Adrenal gland (tissue), 12 donors: ENCODE results near the gene OR13H1. TPM values are rescaled to one million over a fixed set of nuclear protein-coding genes. Genes with fewer than 3 reads are reported as not detected.
A peak's percentile ranks its signal among the peaks of the same experiment; 100 is the strongest.
"Not testable (repeated sequence)": the region's sequence is repeated elsewhere in the genome, so short reads cannot be mapped to it uniquely, and the experiment has no call there.

Experiments
- DNase-seq, 7 donors: peaks; one replicate each; pipeline ENCODE4 v3.0.0-alpha.2; 2019 to 2020
- H3K27ac ChIP-seq, 5 donors: fragments of 200-600 bp; sonication (generic) in 4 of 5; 1 replicate in 3 of 5; 2 replicates in 2 of 5; pipeline versions ENCODE4 v1.5.1 to v1.8.0; 2016 to 2020; ENCODE audit warnings: mild to moderate bottlenecking in 1 of 5
- H3K27me3 ChIP-seq: fragments of 200-600 bp; 2 replicates; pipeline ENCODE4 v1.8.0; 2021
- H3K36me3 ChIP-seq, 2 donors: fragments of 200-600 bp; replicated peaks in 1 of 2; 1 replicate in 1 of 2; 2 replicates in 1 of 2; pipeline versions ENCODE4 v1.5.1 to v1.8.0; 2018 to 2022
- H3K4me1 ChIP-seq, 2 donors: fragments of 200-600 bp; replicated peaks in 1 of 2; 1 replicate in 1 of 2; 2 replicates in 1 of 2; pipeline versions ENCODE4 v1.5.1 to v1.8.0; 2018 to 2021
- H3K4me3 ChIP-seq, 4 donors: fragments of 200-600 bp; sonication (generic) in 3 of 4; one replicate each; pipeline ENCODE4 v1.5.1; 2016 to 2018
- H3K9me3 ChIP-seq, 3 donors: fragments of 200-600 bp; sonication (generic) in 1 of 3; replicated peaks in 1 of 3; 1 replicate in 2 of 3; 2 replicates in 1 of 3; pipeline versions ENCODE4 v1.5.1 to v1.8.0; 2016 to 2021
- CTCF ChIP-seq, 6 experiments: fragments of 450-650 bp in 4 of 6; fragments of 200-600 bp in 2 of 6; sonication (generic) in 1 of 6; IDR thresholded peaks; 1 replicate in 5 of 6; 2 replicates in 1 of 6; pipeline versions ENCODE4 v1.5.1 to v1.8.0; 2016 to 2021; ENCODE audit warnings: antibody characterized with exemption in 6 of 6, mild to moderate bottlenecking in 2 of 6, moderate library complexity in 1 of 6
- POLR2A ChIP-seq, 2 donors: fragments of 450-650 bp; IDR thresholded peaks; one replicate each; pipeline ENCODE4 v1.6.1; 2017; ENCODE audit warnings: antibody characterized with exemption in 2 of 2, mild to moderate bottlenecking in 2 of 2, moderate library complexity in 1 of 2
- WGBS, 4 donors: extraction: QIAGEN DNeasy Blood & Tissue Kit in 2 of 4; methylation state at CpG; one replicate each; pipeline versions ENCODE4 v1.1.5 to v1.1.7; 2013 to 2017; 5-methylcytosine and 5-hydroxymethylcytosine counted together
- intact Hi-C, 2 donors: fragments of 100-400 bp; cut with DNase I; formaldehyde crosslinking; loops; one replicate each; pipeline versions ENCODE4 v1.14.1 to v1.15.0; 2022 to 2023
- polyA plus RNA-seq, 3 donors: library from polyadenylated mRNA; stranded (reverse); fragments of 200-250 nt in 2 of 3; fragments of 350-450 nt in 1 of 3; fragmentation: Illumina TruSeq in 1 of 3; extraction: RNeasy Lipid Tissue Mini Kit (QIAGEN cat#74804) in 1 of 3; gene quantifications; one replicate each; pipeline ENCODE4 v1.2.3, GENCODE V29; 2013 to 2014
- total RNA-seq, 9 donors: library from RNA; depleted of rRNA in 4 of 9; stranded (reverse); fragments of >200 nt in 4 of 9; fragments of 120-200 nt in 1 of 9; fragmentation: NEBNext Ultra II Directional in 1 of 9; extraction: Animal tissue kit (Norgen Biotek cat#: 25700) in 1 of 9; gene quantifications; one replicate each; pipeline versions ENCODE4 v1.1.0 to v1.2.4, GENCODE V29; 2013 to 2023
- donor health status: healthy with polysubstance abuse.
- donor health status: Bipolar disorder and iron deficiency.
- donor health status: DM: yes; HTN: yes; CAD: no.
- donor health status: DM: no; HTN: no; CAD: no.
- donor health status: DM: no; HTN: no; CAD: no.
- donor health status: DM: yes; HTN: yes; CAD: no.

OR13H1 gene
- total and polyA plus RNA-seq, 12 donors = not detected

GRCh38 chrX:131577999-131578734 is 34.3 kb downstream of the OR13H1 start:
- peaks cover 11% of the 10 kb centered on the region for H3K27me3 ChIP-seq
- intact Hi-C loops = no loop called here
- H3K4me3 ChIP-seq = no peak overlapping the region
- TF ChIP-seq POLR2A (IDR thresholded peaks at IDR 0.05) (no peak), CTCF (IDR thresholded peaks at IDR 0.05) (no peak)
- H3K4me1 ChIP-seq = no peaks in the 10 kb centered on the region
- no peaks in the 10 kb centered on the region for H3K36me3 ChIP-seq
- no peak overlapping the region for H3K27ac ChIP-seq
- 74 to 82% (median 75%) methylated on average over 11 of the region's 11 CpGs for WGBS, 4 donors
- no peak for DNase-seq
- H3K9me3 ChIP-seq = no peaks in the 10 kb centered on the region

- H3K4me1 ChIP-seq, H3K27ac ChIP-seq, H3K4me3 ChIP-seq, DNase-seq, H3K9me3 ChIP-seq, H3K36me3 ChIP-seq, intact Hi-C loops: not testable (repeated sequence)
- peaks cover 11% of the 10 kb centered on the region for H3K27me3 ChIP-seq
- WGBS, 4 donors = 77 to 91% (median 85%) methylated on average over 5 to 23 of the region's 34 CpGs
These were observed 35.0 kb downstream of the OR13H1 start for GRCh38 chrX:131578735-131579367.

DNA sequence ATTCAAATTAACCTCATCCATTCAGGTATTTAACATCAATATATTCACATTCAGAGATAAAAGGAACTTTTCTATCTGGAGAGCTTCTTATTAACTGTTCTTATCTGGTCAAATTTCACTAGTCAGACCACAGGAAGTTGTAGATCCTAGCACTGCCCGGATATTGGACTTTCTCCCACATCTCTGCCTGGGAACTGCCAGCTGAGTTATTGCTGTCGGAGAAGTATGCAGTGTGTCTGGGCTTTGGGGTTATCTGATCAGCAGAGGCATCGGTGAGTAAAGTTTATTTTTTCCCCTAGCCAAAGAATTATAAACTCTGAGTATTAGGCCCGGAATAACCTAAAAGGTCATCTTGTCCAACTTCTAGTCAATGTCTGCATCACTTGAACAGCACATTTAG is 45.1 kb downstream of the OR13H1 start:
- Histone ChIP-seq H3K27ac (no peak overlapping the region), H3K36me3 (no peaks in the 10 kb centered on the region), H3K9me3 (no peaks in the 10 kb centered on the region), H3K4me1 (no peaks in the 10 kb centered on the region), H3K27me3 (peaks cover 12% of the 10 kb centered on the region), H3K4me3 (no peak overlapping the region)
- peak in 6 of 7 donors; percentile 7 to 42 (median 22) for DNase-seq
- WGBS, 4 donors = 5 to 30% (median 18%) methylated on average over 2 to 4 of the region's 4 CpGs
- TF ChIP-seq POLR2A (IDR thresholded peaks at IDR 0.05) (no peak), CTCF (IDR thresholded peaks at IDR 0.05) (no peak)
- intact Hi-C loops = no loop called here
